Body of pancreas (tissue), 4 donors: ENCODE data around the gene SPO11. TPM values are rescaled to one million over a fixed set of nuclear protein-coding genes. Genes with fewer than 3 reads are reported as not detected.

Source experiments
- ATAC-seq: fragments of 150-250 bp; one replicate; pipeline ENCODE4 v1.9.1; 2016
- DNase-seq, 4 donors: peaks; one replicate each; pipeline ENCODE4 v3.0.0-alpha.2; 2019
- H3K27ac ChIP-seq, 4 donors: fragments of 200-600 bp; sonication (generic); 1 replicate in 3 of 4; 2 replicates in 1 of 4; pipeline versions ENCODE4 v1.5.1 to v1.6.1; 2016 to 2019; ENCODE audit warnings: mild to moderate bottlenecking in 1 of 4, mixed read lengths in 1 of 4, moderate library complexity in 1 of 4
- H3K27me3 ChIP-seq, 2 donors: fragments of 200-600 bp; sonication (generic); one replicate each; pipeline ENCODE4 v1.6.0; 2016; ENCODE audit warnings: mild to moderate bottlenecking in 1 of 2
- H3K36me3 ChIP-seq, 2 donors: fragments of 200-600 bp; sonication (generic); replicated peaks in 1 of 2; 2 replicates each; pipeline ENCODE4 v1.5.1; 2016; ENCODE audit warnings: low read depth in 2 of 2; ENCODE audit not compliant: insufficient read depth in 1 of 2
- H3K4me1 ChIP-seq: fragments of 200-600 bp; sonication (generic); one replicate; pipeline ENCODE4 v1.6.0; 2016
- H3K4me3 ChIP-seq, 2 donors: fragments of 200-600 bp; sonication (generic); 1 replicate in 1 of 2; 2 replicates in 1 of 2; pipeline ENCODE4 v1.5.1; 2016 to 2019
- H3K9me3 ChIP-seq, 3 donors: fragments of 200-600 bp; sonication (generic); 1 replicate in 2 of 3; 2 replicates in 1 of 3; pipeline ENCODE4 v1.5.1; 2016
- POLR2A ChIP-seq, 3 donors: fragments of 450-650 bp; IDR thresholded peaks; one replicate each; pipeline ENCODE4 v1.6.1; 2016; ENCODE audit warnings: antibody characterized with exemption in 3 of 3, mild to moderate bottlenecking in 2 of 3
- WGBS, 2 donors: methylation state at CpG; one replicate each; pipeline ENCODE4 v1.1.5; 2017; 5-methylcytosine and 5-hydroxymethylcytosine counted together
- intact Hi-C: fragments of 100-400 bp; cut with DNase I; formaldehyde crosslinking; loops from one replicate; pipeline ENCODE4 v1.15.1; 2023
- total RNA-seq, 2 donors: library from RNA; depleted of rRNA; stranded (reverse); fragments of >200 nt; gene quantifications; one replicate each; pipeline ENCODE4 v1.1.0, GENCODE V29; 2016
- TF ChIP-seq, protein P1 (sequence below), 7 experiments: fragments of 450-650 bp in 4 of 7; fragments of 200-600 bp in 3 of 7; sonication (generic) in 3 of 7; IDR thresholded peaks; one replicate each; pipeline ENCODE4 v1.5.1; 2016 to 2019; ENCODE audit warnings: antibody characterized with exemption in 7 of 7

SPO11 gene
- total RNA-seq, 2 donors from 2014 or later: not detected

DNA sequence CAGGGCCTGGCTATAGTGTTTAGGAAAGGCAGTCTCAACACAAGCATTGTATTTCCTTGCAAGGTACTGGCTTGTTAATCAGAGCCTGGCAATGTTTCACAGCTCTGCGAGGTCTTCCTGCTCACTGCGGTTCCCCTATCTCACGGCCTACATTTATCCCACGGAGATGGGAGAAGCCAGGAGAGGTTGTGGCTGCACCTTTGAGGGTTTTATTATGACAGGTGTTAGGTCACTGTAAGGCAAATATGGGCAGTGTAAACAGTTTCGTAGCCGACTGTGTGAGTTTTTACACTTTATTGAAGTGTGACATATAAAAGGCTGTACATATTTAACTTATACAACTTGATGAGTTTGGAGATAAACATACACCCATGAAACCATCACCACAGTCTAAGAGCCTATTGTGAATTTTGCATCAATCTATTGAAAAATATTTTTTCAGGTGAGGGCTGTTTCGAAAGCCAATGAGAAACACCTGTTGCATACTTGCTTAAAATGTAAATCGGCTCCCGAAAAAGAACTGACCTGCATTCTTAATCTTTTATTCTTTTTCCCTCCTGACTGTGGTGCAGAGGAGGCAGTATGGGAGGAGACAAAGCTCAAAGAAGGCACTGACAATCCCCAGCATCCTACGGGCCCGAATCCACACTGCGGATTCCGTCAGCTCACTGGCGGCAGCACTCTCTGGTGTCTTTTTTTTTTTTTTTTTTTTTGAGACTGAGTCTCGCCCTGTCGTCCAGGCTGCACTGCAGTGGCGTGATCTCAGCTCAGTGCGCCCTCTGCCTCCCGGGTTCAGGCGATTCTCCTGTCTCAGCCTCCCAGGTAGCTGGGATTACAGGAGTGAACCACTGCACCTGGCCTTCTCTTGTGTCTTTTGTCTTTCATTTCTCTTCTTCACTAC lies 54.1 kb downstream of the SPO11 start:
- intact Hi-C loops: loop anchor here (5.0 kb wide), 1 partner anchor 109 kb away; no protein-coding TSS in a partner anchor
- no peak for ATAC-seq

DNA sequence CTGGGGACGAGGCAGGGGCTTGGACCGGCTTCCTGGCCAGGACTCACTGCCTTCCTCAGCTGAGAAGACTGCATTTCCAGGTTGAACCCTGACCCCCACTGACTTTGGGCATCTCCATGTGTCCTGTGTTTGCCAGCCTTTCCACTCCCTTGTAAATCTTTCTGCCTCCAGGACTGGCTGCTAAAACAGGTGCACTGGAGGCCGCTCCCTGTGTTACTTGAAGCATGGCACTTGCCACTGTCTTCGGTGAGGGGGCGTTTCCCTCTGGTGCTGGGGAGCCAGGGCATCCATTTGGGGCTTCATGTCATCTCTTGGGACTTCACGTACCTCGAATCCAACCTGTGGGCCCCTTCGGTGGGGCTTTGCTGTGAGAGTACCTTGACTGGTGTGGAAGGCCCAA lies 54.9 kb downstream of the SPO11 start:
- 89 to 100% methylated on average over 2 to 8 of the region's 8 CpGs for WGBS, 2 donors
- no peak overlapping the region for H3K4me3 ChIP-seq
- no peaks in the 10 kb centered on the region for H3K36me3 ChIP-seq
- no peak for DNase-seq
- no peaks in the 10 kb centered on the region for H3K27me3 ChIP-seq
- intact Hi-C loops: loop anchor here (5.0 kb wide), 1 partner anchor 108 kb away; no protein-coding TSS in a partner anchor
- H3K27ac ChIP-seq: no peak overlapping the region
- no peaks in the 10 kb centered on the region for H3K9me3 ChIP-seq
- TF ChIP-seq, protein P1, sequence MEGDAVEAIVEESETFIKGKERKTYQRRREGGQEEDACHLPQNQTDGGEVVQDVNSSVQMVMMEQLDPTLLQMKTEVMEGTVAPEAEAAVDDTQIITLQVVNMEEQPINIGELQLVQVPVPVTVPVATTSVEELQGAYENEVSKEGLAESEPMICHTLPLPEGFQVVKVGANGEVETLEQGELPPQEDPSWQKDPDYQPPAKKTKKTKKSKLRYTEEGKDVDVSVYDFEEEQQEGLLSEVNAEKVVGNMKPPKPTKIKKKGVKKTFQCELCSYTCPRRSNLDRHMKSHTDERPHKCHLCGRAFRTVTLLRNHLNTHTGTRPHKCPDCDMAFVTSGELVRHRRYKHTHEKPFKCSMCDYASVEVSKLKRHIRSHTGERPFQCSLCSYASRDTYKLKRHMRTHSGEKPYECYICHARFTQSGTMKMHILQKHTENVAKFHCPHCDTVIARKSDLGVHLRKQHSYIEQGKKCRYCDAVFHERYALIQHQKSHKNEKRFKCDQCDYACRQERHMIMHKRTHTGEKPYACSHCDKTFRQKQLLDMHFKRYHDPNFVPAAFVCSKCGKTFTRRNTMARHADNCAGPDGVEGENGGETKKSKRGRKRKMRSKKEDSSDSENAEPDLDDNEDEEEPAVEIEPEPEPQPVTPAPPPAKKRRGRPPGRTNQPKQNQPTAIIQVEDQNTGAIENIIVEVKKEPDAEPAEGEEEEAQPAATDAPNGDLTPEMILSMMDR (IDR thresholded peaks at IDR 0.05): no peak
- no peak for TF ChIP-seq POLR2A (IDR thresholded peaks at IDR 0.05)
- H3K4me1 ChIP-seq: peaks cover 4% of the 10 kb centered on the region
- ATAC-seq: no peak

More for the DNA sequence above, 54.1 kb downstream of the SPO11 start:
- WGBS, 2 donors: 72 to 77% methylated on average over 20 of the region's 20 CpGs
- no peaks in the 10 kb centered on the region for H3K27me3 ChIP-seq
- DNase-seq: no peak
- no peak overlapping the region for H3K27ac ChIP-seq
- no peaks in the 10 kb centered on the region for H3K9me3 ChIP-seq
- H3K4me1 ChIP-seq: no peaks in the 10 kb centered on the region
- H3K4me3 ChIP-seq: no peak overlapping the region
- no peaks in the 10 kb centered on the region for H3K36me3 ChIP-seq
- TF ChIP-seq POLR2A (IDR thresholded peaks at IDR 0.05): no peak
- TF ChIP-seq, protein P1 (IDR thresholded peaks at IDR 0.05): no peak

DNA sequence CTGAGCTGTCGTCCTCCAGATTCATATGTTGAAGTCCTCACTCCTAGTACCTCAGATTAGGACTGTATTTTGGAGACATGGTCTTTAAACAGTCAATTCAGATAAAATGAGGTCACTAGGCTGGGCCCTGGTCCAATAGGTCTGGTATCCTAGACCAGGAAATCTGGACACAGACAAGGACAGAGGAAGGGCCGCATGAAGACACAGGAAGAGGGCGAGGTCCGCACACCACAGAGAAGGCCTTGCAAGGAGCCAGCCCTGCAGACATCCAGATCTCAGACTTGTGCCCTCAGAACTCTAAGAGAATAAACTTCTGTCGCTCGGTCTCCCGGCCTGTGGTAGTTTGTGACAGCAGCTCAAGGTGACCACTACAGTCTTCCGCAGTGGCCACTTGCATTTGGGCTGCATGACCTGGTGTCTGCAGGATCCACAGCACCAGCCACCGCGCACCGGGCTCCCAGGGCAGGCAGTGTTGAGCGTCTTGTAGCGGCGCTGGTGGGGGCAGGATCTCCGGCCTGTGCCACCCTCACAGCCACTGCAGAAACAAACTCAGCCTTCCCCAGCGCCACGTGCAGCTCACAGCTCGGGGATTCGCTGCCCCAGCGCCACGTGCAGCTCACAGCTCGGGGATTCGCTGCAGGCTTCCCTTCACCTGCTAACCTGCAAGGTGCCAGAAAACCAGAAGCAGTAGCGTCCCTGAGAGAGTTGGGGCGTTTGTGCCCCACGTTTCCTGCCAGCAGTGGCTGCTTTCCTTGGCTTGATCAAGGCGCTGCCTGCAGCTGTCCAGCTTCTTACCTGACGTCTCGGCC lies 55.6 kb downstream of the SPO11 start:
- no peak overlapping the region for H3K27ac ChIP-seq
- H3K9me3 ChIP-seq: no peaks in the 10 kb centered on the region
- no peak overlapping the region for H3K4me3 ChIP-seq
- H3K4me1 ChIP-seq: peaks cover 10% of the 10 kb centered on the region
- ATAC-seq (no peak), DNase-seq (no peak)
- intact Hi-C loops: loop anchor here (5.0 kb wide), 2 partner anchors 62 to 107 kb away; no protein-coding TSS in a partner anchor
- H3K36me3 ChIP-seq: no peaks in the 10 kb centered on the region
- 82 to 89% methylated on average over 23 to 26 of the region's 29 CpGs for WGBS, 2 donors
- H3K27me3 ChIP-seq: no peaks in the 10 kb centered on the region
- TF ChIP-seq POLR2A (IDR thresholded peaks at IDR 0.05): no peak
- TF ChIP-seq, protein P1 (IDR thresholded peaks at IDR 0.05): no peak

DNA sequence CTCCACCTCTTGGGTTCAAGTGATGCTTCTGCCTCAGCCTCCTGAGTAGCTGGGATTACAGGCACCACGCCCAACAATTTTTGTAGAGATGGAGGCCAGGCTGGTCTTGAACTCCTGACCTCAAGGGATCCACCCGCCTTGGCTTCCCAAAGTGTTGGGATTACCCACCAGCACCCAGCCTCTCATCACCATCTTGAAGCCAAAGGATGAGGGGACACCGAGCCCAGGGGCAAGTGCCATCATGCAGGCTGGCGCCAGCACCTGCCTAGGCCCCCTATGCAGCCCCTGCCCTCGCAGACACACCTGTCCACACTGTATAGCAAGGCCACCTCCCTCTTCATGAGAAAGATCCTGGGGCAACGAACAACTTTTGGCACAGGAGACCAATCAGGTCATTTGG lies 56.3 kb downstream of the SPO11 start:
- no peak for ATAC-seq
- Histone ChIP-seq H3K9me3 (no peaks in the 10 kb centered on the region), H3K4me1 (peaks cover 16% of the 10 kb centered on the region), H3K4me3 (no peak overlapping the region), H3K27me3 (no peaks in the 10 kb centered on the region), H3K27ac (no peak overlapping the region), H3K36me3 (no peaks in the 10 kb centered on the region)
- WGBS, 2 donors: 92 to 96% methylated on average over 4 to 6 of the region's 6 CpGs
- DNase-seq: no peak
- TF ChIP-seq, protein P1 (IDR thresholded peaks at IDR 0.05): no peak
- TF ChIP-seq POLR2A (IDR thresholded peaks at IDR 0.05): no peak
- intact Hi-C loops: loop anchor here (5.0 kb wide), 1 partner anchor 61 kb away; no protein-coding TSS in a partner anchor
